IMR-90 (cell line): ENCODE results near the gene DMRT3. TPM values are rescaled to one million over a fixed set of nuclear protein-coding genes. Genes with fewer than 3 reads are reported as not detected.

Experiments used
- ATAC-seq: fragments of 200-7000 bp; cut with Tn5 transposase; 2 replicates; pipeline ENCODE4 v1.9.1; 2020; ENCODE audit warnings: low read depth, mild to moderate bottlenecking, moderate library complexity
- BruUV-seq: library from RNA; stranded (reverse); fragments of 400-500 nt; replicated peaks from 2 replicates; lab custom pipeline; 2021; lab: Mats Ljungman, UMichigan
- CTCF ChIA-PET: fragments of 300-600 bp; formaldehyde crosslinking; extraction: SDS; loops from one replicate; lab custom pipeline; 2021; ENCODE audit warnings: antibody characterized with exemption; lab: Yijun Ruan, JAX
- POLR2A ChIA-PET: fragments of 300-600 bp; sonication (Branson Sonifier 250); formaldehyde crosslinking; loops from one replicate; lab custom pipeline; 2022; ENCODE audit warnings: antibody characterized with exemption; ENCODE audit not compliant: unreplicated experiment; lab: Charles Lee
- DNase-seq: peaks from one replicate; pipeline ENCODE4 v3.0.0; 2013
- H2AFZ ChIP-seq: replicated peaks from 2 replicates; pipeline ENCODE3; 2013; ENCODE audit warnings: low read length, mild to moderate bottlenecking; ENCODE audit not compliant: poor library complexity
- H2AK5ac ChIP-seq: 2 replicates; pipeline ENCODE4 v1.6.1; 2013; ENCODE audit warnings: low read depth, low read length, inconsistent platforms
- H2AK9ac ChIP-seq: replicated peaks from 2 replicates; pipeline ENCODE3; 2013; ENCODE audit warnings: mild to moderate bottlenecking, low read depth, low read length, moderate library complexity; ENCODE audit not compliant: poor library complexity
- H2BK120ac ChIP-seq: 2 replicates; pipeline ENCODE4 v1.6.1; 2013; ENCODE audit warnings: low read depth, low read length, inconsistent platforms
- H2BK15ac ChIP-seq: 3 replicates; pipeline ENCODE4 v1.6.1; 2013; ENCODE audit warnings: low read depth, low read length, inconsistent platforms
- H2BK20ac ChIP-seq: 2 replicates; pipeline ENCODE4 v1.6.1; 2013; ENCODE audit warnings: low read depth, mild to moderate bottlenecking, inconsistent platforms, low read length, moderate library complexity
- H2BK5ac ChIP-seq: 2 replicates; pipeline ENCODE4 v1.6.1; 2013; ENCODE audit warnings: mild to moderate bottlenecking, low read depth, low read length, inconsistent platforms; ENCODE audit not compliant: poor library complexity, severe bottlenecking
- H3K14ac ChIP-seq: replicated peaks from 2 replicates; pipeline ENCODE4 v1.6.1; 2013; ENCODE audit warnings: low read depth, low read length, inconsistent platforms
- H3K18ac ChIP-seq: 2 replicates; pipeline ENCODE4 v1.6.1; 2013; ENCODE audit warnings: low read depth, low read length, control low read depth
- H3K23ac ChIP-seq: 2 replicates; pipeline ENCODE4 v1.6.1; 2013; ENCODE audit warnings: low read depth, low read length, inconsistent platforms
- H3K27ac ChIP-seq: 2 replicates; pipeline ENCODE4 v1.5.1; 2013; ENCODE audit warnings: mild to moderate bottlenecking, control low read depth, low read length; ENCODE audit not compliant: insufficient read depth
- H3K27me3 ChIP-seq: 2 replicates; pipeline ENCODE4 v1.6.1; 2013; ENCODE audit warnings: low read length; ENCODE audit not compliant: control insufficient read depth, insufficient read depth
- H3K36me3 ChIP-seq: 2 replicates; pipeline ENCODE4 v1.6.1; 2013; ENCODE audit warnings: low read length, mixed read lengths; ENCODE audit not compliant: control insufficient read depth, insufficient read depth
- H3K4ac ChIP-seq: 2 replicates; pipeline ENCODE4 v1.6.1; 2013; ENCODE audit warnings: low read depth, low read length, inconsistent platforms
- H3K4me1 ChIP-seq: 2 replicates; pipeline ENCODE4 v1.6.1; 2013; ENCODE audit warnings: low read length, mixed read lengths; ENCODE audit not compliant: control insufficient read depth, insufficient read depth
- H3K4me2 ChIP-seq: 2 replicates; pipeline ENCODE4 v1.6.1; 2013; ENCODE audit warnings: low read depth, mild to moderate bottlenecking, control low read depth, low read length, moderate library complexity
- H3K4me3 ChIP-seq: 2 replicates; pipeline ENCODE4 v1.5.1; 2013; ENCODE audit warnings: low read depth, mild to moderate bottlenecking, control low read depth, low read length, moderate library complexity; ENCODE audit not compliant: insufficient read depth
- H3K56ac ChIP-seq: 2 replicates; pipeline ENCODE4 v1.6.1; 2013; ENCODE audit warnings: low read length, inconsistent platforms; ENCODE audit not compliant: insufficient read depth; ENCODE audit errors: extremely low read depth
- H3K79me1 ChIP-seq, 2 experiments: 2 replicates each; pipeline ENCODE4 v1.6.1; 2013; ENCODE audit warnings: low read length in 2 of 2, inconsistent platforms in 1 of 2, low read depth in 1 of 2
- H3K9ac ChIP-seq: 2 replicates; pipeline ENCODE4 v1.6.1; 2013; ENCODE audit warnings: low read depth, low read length, control low read depth
- H3K9me1 ChIP-seq: 2 replicates; pipeline ENCODE4 v1.6.1; 2013; ENCODE audit warnings: low read length, inconsistent platforms; ENCODE audit not compliant: insufficient read depth
- H3K9me3 ChIP-seq: 2 replicates; pipeline ENCODE4 v1.6.1; 2013; ENCODE audit warnings: low read length; ENCODE audit not compliant: control insufficient read depth, insufficient read depth
- H4K20me1 ChIP-seq: 2 replicates; pipeline ENCODE4 v1.6.1; 2013; ENCODE audit warnings: low read length, inconsistent platforms; ENCODE audit not compliant: insufficient read depth
- H4K5ac ChIP-seq: 2 replicates; pipeline ENCODE4 v1.6.1; 2013; ENCODE audit warnings: mild to moderate bottlenecking, low read depth, low read length, control low read depth
- H4K8ac ChIP-seq, 2 experiments: 2 replicates each; pipeline ENCODE4 v1.6.1; 2013; ENCODE audit warnings: low read depth in 2 of 2, low read length in 2 of 2, control low read depth in 1 of 2, inconsistent platforms in 1 of 2
- H4K91ac ChIP-seq: 2 replicates; pipeline ENCODE4 v1.6.1; 2013; ENCODE audit warnings: low read depth, low read length, inconsistent platforms; ENCODE audit not compliant: insufficient read depth
- CEBPB ChIP-seq: IDR thresholded peaks from 2 replicates; pipeline ENCODE4 v1.6.1; 2012; ENCODE audit warnings: low read depth, low read length, improper control_type of control experiment
- WGBS, 2 experiments: methylation state at CpG; one replicate each; pipeline versions ENCODE4 v1.1.5 to v1.1.7; 2013; ENCODE audit warnings: missing lambda C conversion rate in 2 of 2; ENCODE audit not compliant: insufficient read length in 1 of 2; ENCODE audit errors: extremely low coverage in 2 of 2; 5-methylcytosine and 5-hydroxymethylcytosine counted together
- dilution Hi-C: fragments of 300-500 bp; cut with HindIII; formaldehyde crosslinking; loops from one replicate; pipeline ENCODE4 v1.14.3; 2018; ENCODE audit warnings: low sequenced_read_pairs; ENCODE audit not compliant: unreplicated experiment
- in situ Hi-C: fragments of 300-500 bp; cut with MboI; formaldehyde crosslinking; loops from 3 replicates; pipeline ENCODE4 v1.14.3; 2019; ENCODE audit warnings: low sequenced_read_pairs, inconsistent platforms, mixed read lengths
- intact Hi-C: fragments of 100-400 bp; cut with micrococcal nuclease; formaldehyde crosslinking; loops from 2 replicates; pipeline ENCODE4 v1.10.0; 2022
- polyA plus RNA-seq, 3 experiments: library from polyadenylated mRNA; depleted of rRNA; stranded (reverse); fragments of >200 nt; gene quantifications; 2 replicates each; pipeline ENCODE4 v1.2.3, GENCODE V29; 2012; ENCODE audit warnings: low replicate concordance in 1 of 3
- total RNA-seq: library from RNA; depleted of rRNA; stranded (reverse); fragments of >200 nt; gene quantifications from 2 replicates; pipeline ENCODE4 v1.2.3, GENCODE V29; 2012

The DMRT3 gene
- total and polyA plus RNA-seq, 2 of the 4 experiments (the other 2 are of a cell fraction) = not detected

GRCh38 chr9:948497-948896 is 28.0 kb upstream of the DMRT3 start:
- no peak overlapping the region for H2BK120ac ChIP-seq
- no peak overlapping the region for H3K4me2 ChIP-seq
- intact Hi-C loops = no loop called here
- no peak for TF ChIP-seq CEBPB
- H2BK5ac ChIP-seq = no peak overlapping the region
- H4K8ac ChIP-seq = no peak overlapping the region
- H3K23ac ChIP-seq = no peak overlapping the region
- H3K14ac ChIP-seq = no peak overlapping the region
- no peaks in the 10 kb centered on the region for H3K79me1 ChIP-seq
- H3K27me3 ChIP-seq = peaks cover 2% of the 10 kb centered on the region; the same call in 1 of the 2 replicates
- H3K56ac ChIP-seq = no peak overlapping the region
- H3K9me1 ChIP-seq = no peaks in the 10 kb centered on the region
- no peaks in the 10 kb centered on the region for H4K20me1 ChIP-seq
- no peak overlapping the region for H4K5ac ChIP-seq
- no peaks in the 10 kb centered on the region for H3K4me1 ChIP-seq
- no peak overlapping the region for H4K91ac ChIP-seq
- no peak overlapping the region for H3K4ac ChIP-seq
- no peak overlapping the region for H3K18ac ChIP-seq
- ChIA-PET POLR2A (no interaction called here), CTCF (interaction anchor here (1.1 kb wide), 2 partner anchors 57 to 61 kb away, joined by 3 read pairs; no protein-coding TSS in a partner anchor)
- H3K4me3 ChIP-seq = no peak overlapping the region
- DNase-seq (no peak), ATAC-seq (no peak)
- no peak overlapping the region for H2AK9ac ChIP-seq
- H2BK20ac ChIP-seq = no peak overlapping the region
- no peaks in the 10 kb centered on the region for H3K36me3 ChIP-seq
- BruUV-seq = no TSS peak
- H2BK15ac ChIP-seq = no peak overlapping the region
- WGBS, 2 experiments = 80% methylated on average over 1 of the region's 7 CpGs; no CpG with 5 or more reads in 1 of the 2 experiments
- in situ Hi-C loops = no loop called here
- H2AK5ac ChIP-seq = no peak overlapping the region
- no peak overlapping the region for H3K9ac ChIP-seq
- no peak overlapping the region for H2AFZ ChIP-seq
- dilution Hi-C loops = no loop called here
- no peaks in the 10 kb centered on the region for H3K9me3 ChIP-seq
- no peak overlapping the region for H3K27ac ChIP-seq
